Measurements from ENCODE around the gene ZGPAT. TPM values are rescaled to one million over a fixed set of nuclear protein-coding genes. Genes with fewer than 3 reads are reported as not detected.

The ZGPAT gene
- total and polyA plus RNA-seq, 7 donors, result 18.5 to 44.9 (median 22.5) TPM

DNA sequence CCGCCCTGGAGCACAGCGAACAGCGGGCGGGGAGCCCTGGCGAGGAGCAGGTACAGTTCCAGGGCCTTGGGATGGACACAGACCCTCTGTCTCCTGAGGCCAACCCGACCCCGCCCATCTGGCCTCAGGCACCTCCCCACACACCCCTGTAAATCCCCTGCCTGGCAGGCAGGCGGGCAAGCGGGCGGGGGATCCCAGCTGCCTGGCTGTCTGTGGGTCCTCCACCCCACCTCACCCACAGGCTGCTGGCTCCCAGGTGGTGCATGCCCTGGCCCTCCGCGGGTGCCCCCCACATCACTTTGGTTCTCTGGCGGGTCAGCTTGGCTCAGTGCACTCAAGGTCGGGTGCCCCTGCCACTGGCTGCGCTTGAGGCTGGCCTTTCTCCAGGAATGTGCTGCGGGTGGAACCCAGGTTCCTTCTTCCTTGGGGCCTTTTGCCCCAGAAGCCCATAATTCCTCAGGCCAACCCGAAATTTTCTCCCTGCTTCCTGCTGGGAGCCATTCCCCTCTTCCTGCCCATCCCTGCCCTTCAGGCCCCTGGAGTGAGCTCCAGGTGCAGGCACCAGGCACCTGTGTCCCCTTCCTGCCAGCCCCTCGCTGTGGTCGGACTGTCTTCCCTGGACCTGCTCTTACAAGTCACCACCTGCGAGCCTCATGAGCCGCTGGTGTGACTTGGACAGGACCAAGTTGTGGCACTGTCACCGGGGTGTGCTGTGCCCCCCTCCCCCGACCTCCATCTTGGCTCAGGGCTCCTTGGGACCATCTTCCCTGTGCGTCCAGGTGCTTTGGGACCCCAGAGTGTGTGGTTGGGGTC lies 16.7 kb upstream of the ZGPAT start:
- WGBS, 2 donors, result 28 to 72% methylated on average over 24 of the region's 24 CpGs
- Histone ChIP-seq H3K4me1 (peaks cover 2 to 29% (median 23%) of the 10 kb centered on the region in 4 donors), H3K27me3 (no peaks in the 10 kb centered on the region), H3K27ac (peak overlapping the region; percentile 7 to 26 (median 18)), H3K36me3 (peaks cover 6 to 24% (median 11%) of the 10 kb centered on the region in 4 donors), H3K4me3 (no peak overlapping the region), H3K9me3 (no peaks in the 10 kb centered on the region)
- peak; percentile 70 for DNase-seq
- intact Hi-C loops (cut with DNase I), result no loop called here
- TF ChIP-seq CTCF (IDR thresholded peaks at IDR 0.05), result no peak
- peak in 1 of 4 donors; percentile 3 for TF ChIP-seq POLR2AphosphoS5 (IDR thresholded peaks at IDR 0.05)

DNA sequence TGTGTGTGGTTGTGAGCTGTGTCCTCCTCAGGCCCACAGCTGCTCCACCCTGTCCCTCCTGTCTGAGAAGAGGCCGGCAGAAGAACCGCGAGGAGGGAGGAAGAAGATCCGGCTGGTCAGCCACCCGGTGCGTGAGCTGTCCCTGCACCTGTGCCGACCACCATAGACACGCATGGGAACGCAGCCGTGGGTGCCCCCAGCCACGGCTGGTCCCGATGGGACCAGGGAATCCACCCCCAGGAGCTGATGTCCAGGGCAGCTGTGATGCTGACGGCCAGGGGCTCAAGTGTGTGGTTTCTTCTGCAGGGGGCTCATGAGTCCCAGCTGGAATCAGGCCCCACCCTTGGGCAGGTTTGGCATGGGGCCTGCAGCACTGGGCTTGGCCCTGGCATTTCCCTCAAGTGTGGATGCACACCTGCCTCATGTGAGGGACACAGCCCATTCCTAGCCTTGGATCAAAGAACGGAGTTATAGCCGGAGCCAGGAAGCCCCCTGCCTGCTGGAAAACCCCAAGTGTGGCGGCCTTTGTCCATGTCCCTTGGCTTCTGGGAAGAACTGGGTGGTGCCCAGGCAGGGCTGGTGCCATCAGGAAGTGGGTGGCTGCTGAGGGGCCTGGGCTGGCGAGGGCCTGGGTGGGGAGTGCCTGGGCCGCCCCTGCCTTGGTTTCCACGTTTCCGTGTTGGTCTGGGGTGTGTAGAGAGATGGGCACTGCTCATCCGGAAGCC lies 16.0 kb upstream of the ZGPAT start:
- H3K9me3 ChIP-seq, result no peaks in the 10 kb centered on the region
- H3K4me3 ChIP-seq, result no peak overlapping the region
- H3K36me3 ChIP-seq, result peaks cover 6 to 24% (median 11%) of the 10 kb centered on the region in 4 donors
- H3K27ac ChIP-seq, result peak overlapping the region in 3 of 4 donors; percentile 7 to 19 (median 18)
- peak; percentile 64 for DNase-seq
- no peaks in the 10 kb centered on the region for H3K27me3 ChIP-seq
- WGBS, 2 donors, result 27 to 73% methylated on average over 21 of the region's 21 CpGs
- intact Hi-C loops (cut with DNase I), result no loop called here
- peaks cover 2 to 29% (median 23%) of the 10 kb centered on the region in 4 donors for H3K4me1 ChIP-seq
- no peak for TF ChIP-seq EP300 (IDR thresholded peaks at IDR 0.05)
- no peak for TF ChIP-seq POLR2A (IDR thresholded peaks at IDR 0.05)
- TF ChIP-seq CTCF (IDR thresholded peaks at IDR 0.05), result no peak
- TF ChIP-seq POLR2AphosphoS5 (IDR thresholded peaks at IDR 0.05), result peak in 2 of 4 donors; percentile 2 to 19

DNA sequence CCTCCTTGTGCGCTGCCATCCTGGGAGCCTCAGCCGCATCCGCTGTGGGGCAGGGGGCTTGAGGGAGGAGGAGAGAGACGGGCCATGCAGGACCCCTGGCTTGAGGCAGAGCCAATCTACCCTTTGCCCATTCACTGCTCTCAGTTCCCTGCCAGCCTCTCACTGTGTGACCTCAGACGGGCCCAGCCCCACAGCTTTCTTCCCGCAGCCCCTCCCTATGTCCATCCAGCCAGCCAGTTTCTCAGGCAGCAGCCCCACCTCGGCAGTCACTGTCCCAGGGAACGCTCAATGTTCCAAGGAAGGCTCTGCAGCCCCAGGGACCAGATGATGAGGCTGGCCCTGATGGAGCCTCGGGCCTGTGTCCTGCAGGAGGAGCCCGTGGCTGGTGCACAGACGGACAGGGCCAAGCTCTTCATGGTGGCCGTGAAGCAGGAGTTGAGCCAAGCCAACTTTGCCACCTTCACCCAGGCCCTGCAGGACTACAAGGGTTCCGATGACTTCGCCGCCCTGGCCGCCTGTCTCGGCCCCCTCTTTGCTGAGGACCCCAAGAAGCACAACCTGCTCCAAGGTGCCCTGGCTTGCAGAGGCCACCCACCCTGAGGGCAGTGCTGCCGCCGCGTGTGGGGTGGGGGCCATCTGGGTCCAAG lies 15.3 kb upstream of the ZGPAT start:
- DNase-seq, result peak; percentile 73
- Histone ChIP-seq H3K36me3 (peaks cover 6 to 24% (median 11%) of the 10 kb centered on the region in 4 donors), H3K27me3 (no peaks in the 10 kb centered on the region), H3K4me3 (no peak overlapping the region), H3K27ac (peak overlapping the region in 2 of 4 donors; percentile 7 to 18), H3K9me3 (no peaks in the 10 kb centered on the region), H3K4me1 (peaks cover 2 to 29% (median 23%) of the 10 kb centered on the region in 4 donors)
- WGBS, 2 donors, result 54 to 78% methylated on average over 20 of the region's 20 CpGs
- TF ChIP-seq EP300 (IDR thresholded peaks at IDR 0.05) (no peak), POLR2AphosphoS5 (IDR thresholded peaks at IDR 0.05) (peak in 2 of 4 donors; percentile 31 to 35), POLR2A (IDR thresholded peaks at IDR 0.05) (no peak)
- intact Hi-C loops (cut with DNase I), result no loop called here

DNA sequence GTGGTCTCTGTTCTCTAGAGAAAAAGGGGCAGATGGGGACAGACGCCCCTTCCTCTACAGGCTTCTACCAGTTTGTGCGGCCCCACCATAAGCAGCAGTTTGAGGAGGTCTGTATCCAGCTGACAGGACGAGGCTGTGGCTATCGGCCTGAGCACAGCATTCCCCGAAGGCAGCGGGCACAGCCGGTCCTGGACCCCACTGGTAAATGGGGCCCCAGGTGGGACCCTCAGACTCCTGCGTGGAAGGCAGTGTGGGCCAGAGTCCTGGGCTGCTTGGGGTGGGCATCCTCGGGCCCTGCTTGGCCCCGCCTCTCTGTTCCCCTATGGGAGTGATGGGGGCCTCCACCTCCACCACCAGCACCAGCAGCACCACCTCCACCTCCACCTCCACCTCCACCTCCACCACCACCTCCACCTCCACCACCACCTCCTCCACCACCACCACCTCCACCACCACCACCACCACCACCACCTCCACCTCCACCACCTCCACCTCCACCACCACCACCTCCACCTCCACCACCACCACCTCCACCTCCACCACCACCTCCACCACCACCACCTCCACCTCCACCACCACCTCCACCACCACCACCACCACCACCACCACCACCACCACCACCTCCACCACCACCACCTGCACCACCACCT lies 14.6 kb upstream of the ZGPAT start:
- Histone ChIP-seq H3K4me3 (no peak overlapping the region), H3K36me3 (peaks cover 6 to 24% (median 11%) of the 10 kb centered on the region in 4 donors), H3K4me1 (peaks cover 2 to 28% (median 23%) of the 10 kb centered on the region in 4 donors), H3K9me3 (no peaks in the 10 kb centered on the region), H3K27ac (peak overlapping the region in 1 of 4 donors; percentile 7), H3K27me3 (no peaks in the 10 kb centered on the region)
- WGBS, 2 donors, result 87 to 90% methylated on average over 10 of the region's 10 CpGs
- intact Hi-C loops (cut with DNase I), result no loop called here
- no peak for TF ChIP-seq POLR2AphosphoS5 (IDR thresholded peaks at IDR 0.05)
- TF ChIP-seq CTCF (IDR thresholded peaks at IDR 0.05), result no peak
- TF ChIP-seq EP300 (IDR thresholded peaks at IDR 0.05), result no peak
- TF ChIP-seq POLR2A (IDR thresholded peaks at IDR 0.05), result no peak
- peak; percentile 69 for DNase-seq
